ENCODE data around the gene ZNF154. TPM values are rescaled to one million over a fixed set of nuclear protein-coding genes. Genes with fewer than 3 reads are reported as not detected.

The ZNF154 gene
- total RNA-seq, 2 donors from 2014 or later: 15.9 to 21.2 TPM

DNA sequence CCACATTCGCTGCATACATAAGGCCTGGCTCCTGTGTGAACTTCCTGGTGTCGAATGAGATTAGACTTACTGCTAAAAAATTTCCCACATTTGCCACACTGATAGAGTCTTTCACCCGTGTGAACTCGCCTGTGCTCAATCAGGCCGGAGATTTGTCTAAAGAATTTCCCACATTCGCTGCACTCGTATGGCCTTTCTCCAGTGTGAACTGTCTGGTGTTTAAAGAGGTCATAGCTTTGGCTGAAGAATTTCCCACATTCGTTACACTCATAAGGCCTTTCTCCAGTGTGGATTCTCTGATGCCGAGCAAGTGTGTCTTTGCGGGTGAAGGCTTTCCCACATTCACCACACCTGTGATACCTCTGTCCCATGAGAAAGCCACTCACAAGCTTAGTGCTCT lies 11.9 kb upstream of the ZNF154 start:
- H3K36me3 Mint-ChIP-seq (ENCODE audit: low read depth): peaks cover 70% of the 10 kb centered on the region
- peaks cover 24% of the 10 kb centered on the region for H3K9me3 ChIP-seq (ENCODE audit: control insufficient read depth, low read length)
- H3K27ac ChIP-seq (ENCODE audit: low read depth, low read length): no peak overlapping the region
- no peaks in the 10 kb centered on the region for H3K27me3 ChIP-seq (ENCODE audit: control insufficient read depth, insufficient read depth, low read length, poor library complexity, severe bottlenecking)
- H3K4me3 Mint-ChIP-seq: no peak overlapping the region
- peaks cover 79% of the 10 kb centered on the region for H3K9me3 Mint-ChIP-seq
- no peaks in the 10 kb centered on the region for H3K4me1 Mint-ChIP-seq
- 96 to 97% methylated on average over 9 to 10 of the region's 10 CpGs for WGBS, 2 experiments (ENCODE audit: insufficient coverage in 1 of 2, insufficient read length in 1 of 2)
- TF ChIP-seq CTCF (conservative IDR thresholded peaks at IDR 0.05): no peak
- H3K4me3 ChIP-seq (ENCODE audit: low read length): no peak overlapping the region
- no peak overlapping the region for H3K27ac Mint-ChIP-seq
- H3K4me1 ChIP-seq (ENCODE audit: control insufficient read depth, insufficient read depth, low read length): no peaks in the 10 kb centered on the region
- H3K27me3 Mint-ChIP-seq (ENCODE audit: insufficient read depth): no peaks in the 10 kb centered on the region
- H3K9ac ChIP-seq (ENCODE audit: extremely low read depth, low read length, poor library complexity, severe bottlenecking): no peak overlapping the region
- H3K36me3 ChIP-seq (ENCODE audit: control insufficient read depth, insufficient read depth, low read length): peaks cover 41% of the 10 kb centered on the region
- no peak for DNase-seq

- Histone ChIP-seq H3K27me3 (ENCODE audit: control insufficient read depth, insufficient read depth, low read length, poor library complexity, severe bottlenecking) (no peaks in the 10 kb centered on the region), H3K36me3 (ENCODE audit: control insufficient read depth, insufficient read depth, low read length) (peaks cover 41% of the 10 kb centered on the region), H3K9me3 (ENCODE audit: control insufficient read depth, low read length) (peaks cover 24% of the 10 kb centered on the region), H3K4me1 (ENCODE audit: control insufficient read depth, insufficient read depth, low read length) (no peaks in the 10 kb centered on the region), H3K4me3 (ENCODE audit: low read length) (no peak overlapping the region), H3K9ac (ENCODE audit: extremely low read depth, low read length, poor library complexity, severe bottlenecking) (no peak overlapping the region), H3K27ac (ENCODE audit: low read depth, low read length) (no peak overlapping the region)
- WGBS, 2 experiments (ENCODE audit: insufficient coverage in 1 of 2, insufficient read length in 1 of 2): 90 to 100% methylated on average over 2 to 4 of the region's 4 CpGs
- no peak for TF ChIP-seq CTCF (conservative IDR thresholded peaks at IDR 0.05)
- no peak overlapping the region for H3K27ac Mint-ChIP-seq
- DNase-seq: no peak
- H3K4me1 Mint-ChIP-seq: no peaks in the 10 kb centered on the region
- no peaks in the 10 kb centered on the region for H3K27me3 Mint-ChIP-seq (ENCODE audit: insufficient read depth)
- H3K9me3 Mint-ChIP-seq: peaks cover 77% of the 10 kb centered on the region
- H3K36me3 Mint-ChIP-seq (ENCODE audit: low read depth): peaks cover 68% of the 10 kb centered on the region
- H3K4me3 Mint-ChIP-seq: no peak overlapping the region
Observed at GRCh38 chr19:57719901-57720519, 11.0 kb upstream of the ZNF154 start.

GRCh38 chr19:57719424-57719823 lies 10.4 kb upstream of the ZNF154 start:
- Mint-ChIP-seq H3K36me3 (ENCODE audit: low read depth) (peaks cover 63% of the 10 kb centered on the region), H3K27me3 (ENCODE audit: insufficient read depth) (no peaks in the 10 kb centered on the region), H3K4me1 (no peaks in the 10 kb centered on the region), H3K4me3 (no peak overlapping the region), H3K27ac (no peak overlapping the region), H3K9me3 (peaks cover 71% of the 10 kb centered on the region)
- Histone ChIP-seq H3K9ac (ENCODE audit: extremely low read depth, low read length, poor library complexity, severe bottlenecking) (no peak overlapping the region), H3K27me3 (ENCODE audit: control insufficient read depth, insufficient read depth, low read length, poor library complexity, severe bottlenecking) (no peaks in the 10 kb centered on the region), H3K4me3 (ENCODE audit: low read length) (no peak overlapping the region), H3K36me3 (ENCODE audit: control insufficient read depth, insufficient read depth, low read length) (peaks cover 41% of the 10 kb centered on the region), H3K27ac (ENCODE audit: low read depth, low read length) (no peak overlapping the region), H3K9me3 (ENCODE audit: control insufficient read depth, low read length) (peaks cover 24% of the 10 kb centered on the region), H3K4me1 (ENCODE audit: control insufficient read depth, insufficient read depth, low read length) (no peaks in the 10 kb centered on the region)
- TF ChIP-seq CTCF (conservative IDR thresholded peaks at IDR 0.05): no peak
- no peak for DNase-seq

Data from endodermal cell (in vitro differentiated cells).